Measurements from ENCODE around the gene RNF145. TPM values are rescaled to one million over a fixed set of nuclear protein-coding genes. Genes with fewer than 3 reads are reported as not detected.
"Not testable (repeated sequence)": the region's sequence is repeated elsewhere in the genome, so short reads cannot be mapped to it uniquely, and the experiment has no call there.

RNF145 gene
- total RNA-seq, 1 donor from 2014 or later: 179 TPM

GRCh38 chr5:159133041-159133741 lies 76.2 kb downstream of the RNF145 start:
- H3K27ac Mint-ChIP-seq: no peak overlapping the region
- H3K36me3 Mint-ChIP-seq (ENCODE audit: low read depth): no peaks in the 10 kb centered on the region
- H3K4me1 Mint-ChIP-seq (ENCODE audit: low read depth): no peaks in the 10 kb centered on the region
- intact Hi-C loops (cut with micrococcal nuclease): loop anchor here (1.0 to 2.0 kb wide), 4 partner anchors 26 to 1371 kb away; no protein-coding TSS in a partner anchor
- DNase-seq (ENCODE audit: low spot score): no peak
- H3K4me3 Mint-ChIP-seq: no peak overlapping the region
- peaks cover 23% of the 10 kb centered on the region for H3K27me3 Mint-ChIP-seq (ENCODE audit: insufficient read depth)
- no peaks in the 10 kb centered on the region for H3K9me3 Mint-ChIP-seq

GRCh38 chr5:159132429-159133040 lies 76.8 kb downstream of the RNF145 start:
- peaks cover 26% of the 10 kb centered on the region for H3K27me3 Mint-ChIP-seq (ENCODE audit: insufficient read depth)
- no peak for DNase-seq (ENCODE audit: low spot score)
- no peaks in the 10 kb centered on the region for H3K4me1 Mint-ChIP-seq (ENCODE audit: low read depth)
- intact Hi-C loops (cut with micrococcal nuclease): loop anchor here (1.0 to 2.0 kb wide), 4 partner anchors 26 to 1370 kb away; no protein-coding TSS in a partner anchor
- H3K27ac Mint-ChIP-seq: no peak overlapping the region
- no peaks in the 10 kb centered on the region for H3K36me3 Mint-ChIP-seq (ENCODE audit: low read depth)
- no peak overlapping the region for H3K4me3 Mint-ChIP-seq
- H3K9me3 Mint-ChIP-seq: no peaks in the 10 kb centered on the region

GRCh38 chr5:159131951-159132350 lies 77.4 kb downstream of the RNF145 start:
- H3K27ac Mint-ChIP-seq: no peak overlapping the region
- no peak for DNase-seq (ENCODE audit: low spot score)
- H3K4me1 Mint-ChIP-seq (ENCODE audit: low read depth): no peaks in the 10 kb centered on the region
- no peaks in the 10 kb centered on the region for H3K36me3 Mint-ChIP-seq (ENCODE audit: low read depth)
- H3K9me3 Mint-ChIP-seq: no peaks in the 10 kb centered on the region
- H3K27me3 Mint-ChIP-seq (ENCODE audit: insufficient read depth): peaks cover 24% of the 10 kb centered on the region
- H3K4me3 Mint-ChIP-seq: no peak overlapping the region
- intact Hi-C loops (cut with micrococcal nuclease): loop anchor here (2.0 kb wide), 1 partner anchor 25 kb away; no protein-coding TSS in a partner anchor

- Mint-ChIP-seq H3K4me3 (no peak overlapping the region), H3K27me3 (ENCODE audit: insufficient read depth) (peaks cover 34% of the 10 kb centered on the region), H3K9me3 (peaks cover under 1% of the 10 kb centered on the region), H3K4me1 (ENCODE audit: low read depth) (no peaks in the 10 kb centered on the region), H3K27ac (no peak overlapping the region), H3K36me3 (ENCODE audit: low read depth) (peaks cover under 1% of the 10 kb centered on the region)
- DNase-seq (ENCODE audit: low spot score): no peak
- intact Hi-C loops (cut with micrococcal nuclease): no loop called here
Measured at GRCh38 chr5:159130871-159131270, 78.5 kb downstream of the RNF145 start.

GRCh38 chr5:159128070-159128541 lies 81.2 kb downstream of the RNF145 start:
- Mint-ChIP-seq H3K27me3 (ENCODE audit: insufficient read depth) (peaks cover 45% of the 10 kb centered on the region), H3K27ac (no peak overlapping the region), H3K36me3 (ENCODE audit: low read depth) (peaks cover 5% of the 10 kb centered on the region), H3K4me1 (ENCODE audit: low read depth) (no peaks in the 10 kb centered on the region), H3K4me3 (no peak overlapping the region), H3K9me3 (peaks cover 10% of the 10 kb centered on the region)
- no peak for DNase-seq (ENCODE audit: low spot score)
- intact Hi-C loops (cut with micrococcal nuclease): no loop called here

GRCh38 chr5:159123700-159124099 lies 85.7 kb downstream of the RNF145 start:
- H3K27me3 Mint-ChIP-seq (ENCODE audit: insufficient read depth): peaks cover 31% of the 10 kb centered on the region
- H3K4me1 Mint-ChIP-seq (ENCODE audit: low read depth): peaks cover 18% of the 10 kb centered on the region
- H3K9me3 Mint-ChIP-seq: peaks cover 25% of the 10 kb centered on the region
- no peak overlapping the region for H3K27ac Mint-ChIP-seq
- DNase-seq (ENCODE audit: low spot score): no peak
- intact Hi-C loops (cut with micrococcal nuclease): no loop called here
- H3K36me3 Mint-ChIP-seq (ENCODE audit: low read depth): peaks cover 6% of the 10 kb centered on the region
- no peak overlapping the region for H3K4me3 Mint-ChIP-seq

- intact Hi-C loops (cut with micrococcal nuclease): no loop called here
- Mint-ChIP-seq H3K4me1 (ENCODE audit: low read depth) (peaks cover 18% of the 10 kb centered on the region), H3K4me3 (no peak overlapping the region), H3K27me3 (ENCODE audit: insufficient read depth) (peaks cover 31% of the 10 kb centered on the region), H3K9me3 (peaks cover 29% of the 10 kb centered on the region), H3K36me3 (ENCODE audit: low read depth) (peaks cover 9% of the 10 kb centered on the region), H3K27ac (no peak overlapping the region)
- DNase-seq (ENCODE audit: low spot score): no peak
Measured at GRCh38 chr5:159123189-159123588, 86.2 kb downstream of the RNF145 start.

GRCh38 chr5:159121061-159121460 lies 88.3 kb downstream of the RNF145 start:
- H3K4me3 Mint-ChIP-seq: peak overlapping the region; percentile 21
- intact Hi-C loops (cut with micrococcal nuclease): loop anchor here (2.0 kb wide), 1 partner anchor 300 kb away; no protein-coding TSS in a partner anchor
- peaks cover 29% of the 10 kb centered on the region for H3K9me3 Mint-ChIP-seq
- peaks cover 9% of the 10 kb centered on the region for H3K36me3 Mint-ChIP-seq (ENCODE audit: low read depth)
- peak overlapping the region; percentile 44 for H3K27ac Mint-ChIP-seq
- H3K27me3 Mint-ChIP-seq (ENCODE audit: insufficient read depth): peaks cover 16% of the 10 kb centered on the region
- peaks cover 18% of the 10 kb centered on the region for H3K4me1 Mint-ChIP-seq (ENCODE audit: low read depth)
- DNase-seq (ENCODE audit: low spot score): no peak

GRCh38 chr5:159120446-159120845 lies 88.9 kb downstream of the RNF145 start:
- Mint-ChIP-seq H3K4me1 (ENCODE audit: low read depth) (peaks cover 18% of the 10 kb centered on the region), H3K9me3 (peaks cover 24% of the 10 kb centered on the region), H3K27me3 (ENCODE audit: insufficient read depth) (peaks cover 10% of the 10 kb centered on the region), H3K36me3 (ENCODE audit: low read depth) (peaks cover 5% of the 10 kb centered on the region), H3K4me3 (peak overlapping the region; percentile 43), H3K27ac (peak overlapping the region; percentile 86)
- intact Hi-C loops (cut with micrococcal nuclease): loop anchor here (2.0 kb wide), 1 partner anchor 300 kb away; no protein-coding TSS in a partner anchor
- DNase-seq (ENCODE audit: low spot score): no peak

GRCh38 chr5:159119842-159120241 lies 89.5 kb downstream of the RNF145 start:
- H3K27me3 Mint-ChIP-seq (ENCODE audit: insufficient read depth); DNase-seq (ENCODE audit: low spot score); H3K4me3 Mint-ChIP-seq; H3K27ac Mint-ChIP-seq; H3K36me3 Mint-ChIP-seq (ENCODE audit: low read depth): not testable (repeated sequence)
- Mint-ChIP-seq H3K9me3 (peaks cover 19% of the 10 kb centered on the region), H3K4me1 (ENCODE audit: low read depth) (peaks cover 18% of the 10 kb centered on the region)
- intact Hi-C loops (cut with micrococcal nuclease): loop anchor here (2.0 kb wide), 1 partner anchor 299 kb away; no protein-coding TSS in a partner anchor

- H3K36me3 Mint-ChIP-seq (ENCODE audit: low read depth); intact Hi-C loops (cut with micrococcal nuclease); H3K4me3 Mint-ChIP-seq; DNase-seq (ENCODE audit: low spot score); H3K27ac Mint-ChIP-seq; H3K27me3 Mint-ChIP-seq (ENCODE audit: insufficient read depth): not testable (repeated sequence)
- Mint-ChIP-seq H3K4me1 (ENCODE audit: low read depth) (peaks cover 18% of the 10 kb centered on the region), H3K9me3 (peaks cover 19% of the 10 kb centered on the region)
Measured at GRCh38 chr5:159118958-159119659, 90.2 kb downstream of the RNF145 start.

- Mint-ChIP-seq H3K4me3 (no peak overlapping the region), H3K27ac (no peak overlapping the region), H3K36me3 (ENCODE audit: low read depth) (peaks cover 2% of the 10 kb centered on the region), H3K27me3 (ENCODE audit: insufficient read depth) (peaks cover 26% of the 10 kb centered on the region), H3K9me3 (peaks cover 2% of the 10 kb centered on the region), H3K4me1 (ENCODE audit: low read depth) (no peaks in the 10 kb centered on the region)
- intact Hi-C loops (cut with micrococcal nuclease): no loop called here
- no peak for DNase-seq (ENCODE audit: low spot score)
Measured at GRCh38 chr5:159113405-159113804, 95.9 kb downstream of the RNF145 start.
